Right lung (tissue), 5 donors: ENCODE data around the gene FARS2. TPM values are rescaled to one million over a fixed set of nuclear protein-coding genes. Genes with fewer than 3 reads are reported as not detected.

Source experiments
- DNase-seq, 2 donors: peaks; one replicate each; pipeline ENCODE4 v3.0.0-alpha.2; 2013
- polyA plus RNA-seq, 5 donors: library from polyadenylated mRNA; unstranded; fragments of 120-200 nt; gene quantifications; one replicate each; pipeline versions ENCODE4 v1.2.1 to v1.2.3, GENCODE V29; 2013; ENCODE audit warnings: inconsistent platforms in 1 of 5, low replicate concordance in 1 of 5; ENCODE audit not compliant: insufficient read length in 5 of 5, insufficient read depth in 1 of 5

FARS2 gene
- polyA plus RNA-seq, 5 donors = 15.8 to 18.7 (median 18.0) TPM

- DNase-seq = no peak
Observed at GRCh38 chr6:5752391-5752680, 491.0 kb downstream of the FARS2 start.

GRCh38 chr6:5753209-5753608, 491.9 kb downstream of the FARS2 start:
- no peak for DNase-seq

- DNase-seq = no peak
Observed at GRCh38 chr6:5754904-5755303, 493.6 kb downstream of the FARS2 start.

GRCh38 chr6:5759571-5759970, 498.3 kb downstream of the FARS2 start:
- DNase-seq = no peak

GRCh38 chr6:5761370-5761769, 500.1 kb downstream of the FARS2 start:
- no peak for DNase-seq

GRCh38 chr6:5762561-5762968, 501.3 kb downstream of the FARS2 start:
- no peak for DNase-seq

GRCh38 chr6:5763407-5763806, 502.1 kb downstream of the FARS2 start:
- DNase-seq = no peak

GRCh38 chr6:5763871-5764270, 502.6 kb downstream of the FARS2 start:
- DNase-seq = no peak

- peak in 1 of 2 donors; percentile 7 for DNase-seq
Observed at GRCh38 chr6:5764401-5764955, 503.2 kb downstream of the FARS2 start.

- no peak for DNase-seq
Observed at GRCh38 chr6:5765141-5765760, 503.9 kb downstream of the FARS2 start.

- DNase-seq = no peak
Observed at GRCh38 chr6:5766260-5766659, 504.9 kb downstream of the FARS2 start.

GRCh38 chr6:5767471-5767870, 506.2 kb downstream of the FARS2 start:
- no peak for DNase-seq

- no peak for DNase-seq
Observed at GRCh38 chr6:5771211-5771610, 509.9 kb downstream of the FARS2 start.

- no peak for DNase-seq
Observed at GRCh38 chr6:5771759-5772390, 510.6 kb downstream of the FARS2 start.

- no peak for DNase-seq
Observed at GRCh38 chr6:5772408-5773120, 511.3 kb downstream of the FARS2 start.

GRCh38 chr6:5776104-5776503, 514.8 kb downstream of the FARS2 start:
- no peak for DNase-seq

GRCh38 chr6:5776706-5777390, 515.5 kb downstream of the FARS2 start:
- DNase-seq = no peak

- DNase-seq = no peak
Observed at GRCh38 chr6:5778317-5778857, 517.1 kb downstream of the FARS2 start.

- DNase-seq = no peak
Observed at GRCh38 chr6:5778906-5779305, 517.6 kb downstream of the FARS2 start.

- DNase-seq = no peak
Observed at GRCh38 chr6:5781019-5781418, 519.7 kb downstream of the FARS2 start.

GRCh38 chr6:5781966-5782556, 520.7 kb downstream of the FARS2 start:
- no peak for DNase-seq
